Ishikawa (cell line): ENCODE measurements around the gene ZNF248.

ENCODE experiments used
- CEBPB ChIP-seq: IDR thresholded peaks from 2 replicates; pipeline ENCODE4 v1.6.1; 2012
- CREB1 ChIP-seq: IDR thresholded peaks from 2 replicates; pipeline ENCODE4 v1.6.1; 2012; ENCODE audit warnings: low read depth
- EGR1 ChIP-seq: IDR thresholded peaks from 2 replicates; pipeline ENCODE4 v1.6.1; 2012
- EP300 ChIP-seq: IDR thresholded peaks from 2 replicates; pipeline ENCODE4 v1.6.1; 2012; ENCODE audit warnings: borderline replicate concordance
- FOXM1 ChIP-seq: IDR thresholded peaks from 2 replicates; pipeline ENCODE4 v1.6.1; 2012; ENCODE audit warnings: low read depth, borderline replicate concordance
- NFIC ChIP-seq: IDR thresholded peaks from 2 replicates; pipeline ENCODE4 v1.6.1; 2012
- RAD21 ChIP-seq: IDR thresholded peaks from 2 replicates; pipeline ENCODE4 v1.6.1; 2012; ENCODE audit warnings: low read depth
- TAF1 ChIP-seq: IDR thresholded peaks from 2 replicates; pipeline ENCODE4 v1.6.1; 2012; ENCODE audit warnings: low read depth, mild to moderate bottlenecking
- TCF12 ChIP-seq: IDR thresholded peaks from 2 replicates; pipeline ENCODE4 v1.6.1; 2012; ENCODE audit warnings: low read depth
- TEAD4 ChIP-seq: IDR thresholded peaks from 2 replicates; pipeline ENCODE4 v1.6.1; 2012
- YY1 ChIP-seq: IDR thresholded peaks from 2 replicates; pipeline ENCODE4 v1.6.1; 2012; ENCODE audit warnings: low read depth
- ZBTB7A ChIP-seq: IDR thresholded peaks from 2 replicates; pipeline ENCODE4 v1.6.1; 2012; ENCODE audit warnings: low read depth
- TF ChIP-seq, protein P1 (sequence below): IDR thresholded peaks from 2 replicates; pipeline ENCODE4 v1.6.1; 2012; ENCODE audit warnings: low read depth, mild to moderate bottlenecking
- TF ChIP-seq, protein P2 (sequence below): IDR thresholded peaks from 2 replicates; pipeline ENCODE4 v1.6.1; 2012
- TF ChIP-seq, protein P3 (sequence below): IDR thresholded peaks from 2 replicates; pipeline ENCODE4 v1.6.1; 2012

The ZNF248 gene

GRCh38 chr10:37819797-37820196, 37.6 kb downstream of the ZNF248 start:
- TF ChIP-seq ZBTB7A (no peak), EP300 (no peak), TAF1 (no peak), RAD21 (no peak), EGR1 (no peak), NFIC (no peak), FOXM1 (no peak)
- TF ChIP-seq, protein P1, sequence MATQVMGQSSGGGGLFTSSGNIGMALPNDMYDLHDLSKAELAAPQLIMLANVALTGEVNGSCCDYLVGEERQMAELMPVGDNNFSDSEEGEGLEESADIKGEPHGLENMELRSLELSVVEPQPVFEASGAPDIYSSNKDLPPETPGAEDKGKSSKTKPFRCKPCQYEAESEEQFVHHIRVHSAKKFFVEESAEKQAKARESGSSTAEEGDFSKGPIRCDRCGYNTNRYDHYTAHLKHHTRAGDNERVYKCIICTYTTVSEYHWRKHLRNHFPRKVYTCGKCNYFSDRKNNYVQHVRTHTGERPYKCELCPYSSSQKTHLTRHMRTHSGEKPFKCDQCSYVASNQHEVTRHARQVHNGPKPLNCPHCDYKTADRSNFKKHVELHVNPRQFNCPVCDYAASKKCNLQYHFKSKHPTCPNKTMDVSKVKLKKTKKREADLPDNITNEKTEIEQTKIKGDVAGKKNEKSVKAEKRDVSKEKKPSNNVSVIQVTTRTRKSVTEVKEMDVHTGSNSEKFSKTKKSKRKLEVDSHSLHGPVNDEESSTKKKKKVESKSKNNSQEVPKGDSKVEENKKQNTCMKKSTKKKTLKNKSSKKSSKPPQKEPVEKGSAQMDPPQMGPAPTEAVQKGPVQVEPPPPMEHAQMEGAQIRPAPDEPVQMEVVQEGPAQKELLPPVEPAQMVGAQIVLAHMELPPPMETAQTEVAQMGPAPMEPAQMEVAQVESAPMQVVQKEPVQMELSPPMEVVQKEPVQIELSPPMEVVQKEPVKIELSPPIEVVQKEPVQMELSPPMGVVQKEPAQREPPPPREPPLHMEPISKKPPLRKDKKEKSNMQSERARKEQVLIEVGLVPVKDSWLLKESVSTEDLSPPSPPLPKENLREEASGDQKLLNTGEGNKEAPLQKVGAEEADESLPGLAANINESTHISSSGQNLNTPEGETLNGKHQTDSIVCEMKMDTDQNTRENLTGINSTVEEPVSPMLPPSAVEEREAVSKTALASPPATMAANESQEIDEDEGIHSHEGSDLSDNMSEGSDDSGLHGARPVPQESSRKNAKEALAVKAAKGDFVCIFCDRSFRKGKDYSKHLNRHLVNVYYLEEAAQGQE: no peak

GRCh38 chr10:37816290-37816689, 41.1 kb downstream of the ZNF248 start:
- TF ChIP-seq, protein P2, sequence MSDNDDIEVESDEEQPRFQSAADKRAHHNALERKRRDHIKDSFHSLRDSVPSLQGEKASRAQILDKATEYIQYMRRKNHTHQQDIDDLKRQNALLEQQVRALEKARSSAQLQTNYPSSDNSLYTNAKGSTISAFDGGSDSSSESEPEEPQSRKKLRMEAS: no peak
- TF ChIP-seq TCF12 (no peak), EP300 (no peak), NFIC (no peak)

DNA sequence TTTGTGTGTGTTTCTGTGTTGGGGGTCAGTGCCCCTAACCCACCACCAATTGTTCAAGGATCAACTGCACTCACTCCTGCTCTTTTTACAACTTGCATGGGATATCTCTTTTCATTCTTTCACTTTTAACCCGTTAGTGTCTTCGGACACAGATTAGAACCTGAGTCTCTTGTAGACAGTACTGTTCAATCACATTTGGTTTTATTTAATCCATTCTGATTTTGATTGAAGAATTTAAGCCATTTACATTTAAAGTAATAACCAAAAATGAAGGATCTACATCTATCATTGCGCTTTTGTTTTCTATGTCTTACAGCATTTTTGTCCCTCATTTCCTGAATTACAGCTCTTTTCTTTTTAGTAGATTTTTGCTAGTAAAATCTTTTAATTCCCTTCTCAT, 43.6 kb downstream of the ZNF248 start:
- no peak for TF ChIP-seq YY1
- TF ChIP-seq EP300: no peak
- no peak for TF ChIP-seq RAD21
- no peak for TF ChIP-seq CREB1
- TF ChIP-seq, protein P3, sequence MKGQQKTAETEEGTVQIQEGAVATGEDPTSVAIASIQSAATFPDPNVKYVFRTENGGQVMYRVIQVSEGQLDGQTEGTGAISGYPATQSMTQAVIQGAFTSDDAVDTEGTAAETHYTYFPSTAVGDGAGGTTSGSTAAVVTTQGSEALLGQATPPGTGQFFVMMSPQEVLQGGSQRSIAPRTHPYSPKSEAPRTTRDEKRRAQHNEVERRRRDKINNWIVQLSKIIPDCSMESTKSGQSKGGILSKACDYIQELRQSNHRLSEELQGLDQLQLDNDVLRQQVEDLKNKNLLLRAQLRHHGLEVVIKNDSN: no peak
- TF ChIP-seq NFIC: no peak
- TF ChIP-seq TAF1: no peak
- TF ChIP-seq EGR1: no peak
- TF ChIP-seq FOXM1: no peak
- TF ChIP-seq ZBTB7A: no peak
- TF ChIP-seq CEBPB: no peak
- TF ChIP-seq, protein P1: no peak
- TF ChIP-seq TCF12: no peak
- no peak for TF ChIP-seq TEAD4

GRCh38 chr10:37812290-37812689, 45.1 kb downstream of the ZNF248 start:
- no peak for TF ChIP-seq FOXM1
- TF ChIP-seq, protein P3: no peak
- TF ChIP-seq TCF12: no peak
- no peak for TF ChIP-seq ZBTB7A
- no peak for TF ChIP-seq EP300
- no peak for TF ChIP-seq CREB1
- TF ChIP-seq TEAD4: no peak
- TF ChIP-seq, protein P1: no peak
- TF ChIP-seq NFIC: no peak
- TF ChIP-seq RAD21: no peak
- TF ChIP-seq CEBPB: no peak
- no peak for TF ChIP-seq EGR1
- TF ChIP-seq, protein P2: no peak
- TF ChIP-seq TAF1: no peak
- TF ChIP-seq YY1: no peak

- TF ChIP-seq TAF1: no peak
- TF ChIP-seq YY1: no peak
- no peak for TF ChIP-seq ZBTB7A
- no peak for TF ChIP-seq EGR1
- TF ChIP-seq EP300: no peak
- no peak for TF ChIP-seq FOXM1
- TF ChIP-seq, protein P1: no peak
- no peak for TF ChIP-seq TEAD4
Measured at GRCh38 chr10:37803269-37803668, 54.1 kb downstream of the ZNF248 start.
